CD4-positive, alpha-beta T cell treated with Interferon alpha-2 for 1 hour (primary cell): Measurements from ENCODE around the gene INPP5A.
"Not testable (repeated sequence)": the region's sequence is repeated elsewhere in the genome, so short reads cannot be mapped to it uniquely, and the experiment has no call there.

Source experiments
- DNase-seq, 2 donors: peaks; one replicate each; pipeline ENCODE4 v3.0.0-alpha.2; 2020 to 2022

INPP5A gene

GRCh38 chr10:132792796-132793195, 255.2 kb downstream of the INPP5A start:
- DNase-seq = no peak

DNA sequence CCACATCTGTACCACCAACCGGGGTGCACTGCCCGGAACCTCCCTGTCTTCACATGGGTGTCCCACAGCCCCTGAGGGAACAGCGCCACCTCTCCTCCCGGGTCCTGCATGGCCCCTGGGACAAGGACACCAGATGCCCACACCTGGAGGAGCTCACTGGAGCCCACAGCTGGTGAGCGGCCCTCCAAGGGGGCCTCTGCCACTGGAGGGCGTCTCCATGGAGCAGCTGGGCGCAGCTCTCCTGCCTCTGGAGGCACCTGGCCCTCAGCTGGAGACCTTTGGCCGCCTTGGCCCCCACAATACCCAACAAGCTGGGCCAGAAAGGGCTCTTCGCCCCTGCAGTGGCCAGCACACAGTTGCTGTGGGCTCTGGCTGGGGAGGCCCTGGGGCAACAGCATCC, 255.6 kb downstream of the INPP5A start:
- DNase-seq = no peak

DNA sequence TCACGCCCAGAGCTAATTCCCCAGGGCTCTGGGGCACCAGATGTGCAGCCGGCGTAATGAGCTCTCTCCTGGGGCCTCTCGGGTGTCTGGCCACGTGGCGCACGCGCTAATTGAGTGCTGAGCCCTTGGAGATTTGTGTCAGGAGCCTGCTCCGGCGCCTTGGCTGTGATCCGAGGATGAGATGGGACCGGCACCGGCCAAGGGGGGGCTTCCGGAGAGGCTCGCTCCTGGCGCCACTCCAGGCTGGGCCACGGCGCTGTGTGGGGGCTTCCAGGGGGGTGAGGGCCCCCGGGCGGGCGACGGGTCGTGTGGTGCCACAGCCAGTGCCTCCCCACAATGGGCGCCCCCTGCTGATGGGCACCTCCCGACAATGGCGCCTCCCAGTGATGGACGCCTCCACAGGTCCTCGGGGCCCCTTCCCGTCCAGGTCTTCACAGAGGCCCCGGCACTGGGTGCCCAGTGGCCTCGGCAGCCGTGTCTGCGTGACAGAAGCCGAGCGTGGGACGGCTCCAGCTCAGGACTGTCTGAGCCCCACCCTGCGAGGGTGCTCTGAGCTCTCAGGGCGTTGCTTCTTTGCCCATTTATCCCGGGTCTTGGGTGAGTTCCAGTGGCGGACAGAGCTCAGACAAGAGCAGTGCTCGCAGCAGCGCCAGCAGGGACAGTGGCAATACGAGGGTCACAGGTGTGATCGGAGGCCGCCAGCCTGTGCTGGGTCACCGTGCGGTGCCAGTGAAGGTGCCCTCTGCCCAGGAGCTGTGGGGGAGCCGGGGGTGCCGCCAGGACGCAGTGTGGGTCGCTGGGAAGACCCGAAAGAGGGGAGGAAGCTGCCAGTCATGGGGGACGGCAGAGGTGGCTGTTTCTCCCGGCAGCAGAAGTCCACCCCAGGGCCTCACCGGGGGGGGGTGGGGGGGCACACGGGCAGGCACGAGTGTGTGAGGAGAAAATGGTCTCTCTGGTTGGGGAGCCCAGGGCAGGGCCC, 256.6 kb downstream of the INPP5A start:
- DNase-seq = no peak

DNA sequence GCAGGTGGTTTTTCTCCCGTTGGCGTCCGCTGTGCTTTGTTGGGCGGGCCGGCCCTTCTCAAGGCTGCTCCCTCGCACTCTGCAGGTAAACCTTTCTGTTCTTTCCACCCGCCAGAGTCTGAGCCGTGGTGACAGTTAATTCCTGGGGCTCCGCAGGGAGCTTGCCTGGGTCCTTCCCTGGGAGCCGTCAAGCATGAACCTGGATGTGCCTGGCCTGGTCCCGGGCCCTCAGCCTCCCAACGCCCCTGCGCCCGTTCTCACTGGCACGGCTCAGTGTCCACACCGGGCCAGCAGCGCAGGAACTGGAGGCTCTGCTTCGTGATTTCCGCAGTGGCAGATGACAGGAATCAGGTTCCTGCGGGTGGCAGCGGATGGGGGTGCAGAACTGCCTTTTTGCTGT, 259.3 kb downstream of the INPP5A start:
- DNase-seq = no peak

GRCh38 chr10:132797986-132798385, 260.4 kb downstream of the INPP5A start:
- not testable (repeated sequence) for DNase-seq

GRCh38 chr10:132798403-132798802, 260.8 kb downstream of the INPP5A start:
- DNase-seq = no peak

GRCh38 chr10:132798876-132799275, 261.3 kb downstream of the INPP5A start:
- no peak for DNase-seq

DNA sequence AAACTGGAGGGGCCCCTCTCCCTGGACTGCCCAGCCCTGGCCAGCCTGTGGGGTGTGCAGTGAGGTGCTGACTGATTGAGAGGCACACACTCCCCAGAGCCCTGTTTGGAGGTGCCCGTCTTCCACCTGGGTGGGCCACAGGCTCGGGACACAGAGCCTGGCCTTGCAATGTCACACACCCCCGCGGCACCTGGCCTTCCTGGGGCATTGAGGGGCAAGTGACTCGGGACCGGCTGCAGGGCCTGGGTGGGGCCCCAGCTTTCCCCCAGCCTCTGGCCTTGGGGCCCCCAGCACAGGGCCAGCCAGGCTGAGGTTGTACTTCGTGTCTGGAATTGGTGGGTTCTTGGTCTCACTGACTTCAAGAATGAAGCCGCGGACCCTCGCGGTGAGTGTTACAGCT, 262.3 kb downstream of the INPP5A start:
- DNase-seq = no peak

- DNase-seq = no peak
Observed at GRCh38 chr10:132802048-132802447, 264.5 kb downstream of the INPP5A start.

GRCh38 chr10:132802694-132803320, 265.2 kb downstream of the INPP5A start:
- DNase-seq = no peak

GRCh38 chr10:132803416-132804210, 266.0 kb downstream of the INPP5A start:
- no peak for DNase-seq

- no peak for DNase-seq
Observed at GRCh38 chr10:132804287-132804686, 266.7 kb downstream of the INPP5A start.

- no peak for DNase-seq
Observed at GRCh38 chr10:132804785-132805426, 267.3 kb downstream of the INPP5A start.

DNA sequence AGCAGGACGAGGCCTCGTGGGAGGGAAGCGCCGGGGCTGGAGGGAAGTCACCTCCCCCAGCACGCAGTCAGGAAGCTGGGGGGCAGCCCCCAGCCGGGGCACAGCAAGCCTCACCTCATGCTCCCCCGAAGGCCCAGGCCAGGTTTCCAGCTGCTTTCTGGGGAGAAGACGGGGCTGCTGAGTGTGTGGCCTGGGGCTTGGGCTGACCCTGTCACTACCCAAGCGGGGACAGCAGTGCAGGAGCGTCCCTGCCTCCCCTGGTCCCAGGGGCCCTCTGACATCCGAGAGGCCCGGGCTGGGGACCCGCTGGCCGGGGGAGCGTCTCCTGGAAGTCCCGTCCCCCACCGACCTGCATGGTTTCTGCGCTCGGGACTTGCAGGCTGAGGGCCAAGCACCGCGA, 268.0 kb downstream of the INPP5A start:
- no peak for DNase-seq

DNA sequence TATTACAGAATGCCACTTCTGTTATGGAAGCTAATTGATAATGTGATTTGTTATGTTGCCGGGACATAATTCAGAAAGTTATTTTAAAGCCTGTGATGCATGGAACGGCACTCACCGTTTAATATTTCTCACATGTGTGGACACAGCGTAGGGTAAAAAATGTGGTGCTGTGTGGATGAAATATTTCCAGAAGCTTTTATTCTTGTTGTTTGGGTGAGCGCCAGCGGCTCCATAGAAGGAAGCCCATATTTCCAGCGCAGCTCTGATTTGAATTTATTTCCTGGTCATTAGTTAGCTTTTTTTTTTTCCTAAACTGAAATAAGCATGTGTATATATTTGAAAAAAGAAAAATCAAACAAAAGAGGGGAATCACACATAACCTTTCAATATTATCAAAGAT, 268.5 kb downstream of the INPP5A start:
- DNase-seq = no peak

DNA sequence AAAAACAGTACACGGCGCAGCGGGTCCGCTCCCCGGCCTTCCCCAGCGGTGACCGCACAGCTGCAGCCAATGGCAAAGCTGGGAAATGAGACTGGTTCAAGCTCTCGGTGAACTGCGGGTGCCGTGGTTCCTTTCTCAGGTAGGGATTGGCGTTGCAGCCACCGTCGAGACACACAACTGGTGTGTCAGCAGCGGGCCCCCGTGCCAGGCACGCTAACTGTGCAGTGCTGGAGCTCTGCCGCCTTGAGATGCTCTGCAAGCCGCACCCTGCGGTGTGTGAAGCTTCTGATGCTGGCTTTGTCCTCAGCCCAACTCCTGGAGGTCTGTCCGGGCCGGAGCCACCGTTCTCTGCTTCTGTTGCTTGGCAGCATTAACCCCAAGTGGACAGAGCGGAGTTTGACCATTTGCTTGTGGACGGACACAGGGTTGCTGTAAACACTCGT, 269.0 kb downstream of the INPP5A start:
- DNase-seq = no peak

- no peak for DNase-seq
Observed at GRCh38 chr10:132807621-132808049, 270.0 kb downstream of the INPP5A start.

GRCh38 chr10:132808383-132809231, 271.0 kb downstream of the INPP5A start:
- no peak for DNase-seq

GRCh38 chr10:132809232-132810140, 271.9 kb downstream of the INPP5A start:
- DNase-seq = no peak

DNA sequence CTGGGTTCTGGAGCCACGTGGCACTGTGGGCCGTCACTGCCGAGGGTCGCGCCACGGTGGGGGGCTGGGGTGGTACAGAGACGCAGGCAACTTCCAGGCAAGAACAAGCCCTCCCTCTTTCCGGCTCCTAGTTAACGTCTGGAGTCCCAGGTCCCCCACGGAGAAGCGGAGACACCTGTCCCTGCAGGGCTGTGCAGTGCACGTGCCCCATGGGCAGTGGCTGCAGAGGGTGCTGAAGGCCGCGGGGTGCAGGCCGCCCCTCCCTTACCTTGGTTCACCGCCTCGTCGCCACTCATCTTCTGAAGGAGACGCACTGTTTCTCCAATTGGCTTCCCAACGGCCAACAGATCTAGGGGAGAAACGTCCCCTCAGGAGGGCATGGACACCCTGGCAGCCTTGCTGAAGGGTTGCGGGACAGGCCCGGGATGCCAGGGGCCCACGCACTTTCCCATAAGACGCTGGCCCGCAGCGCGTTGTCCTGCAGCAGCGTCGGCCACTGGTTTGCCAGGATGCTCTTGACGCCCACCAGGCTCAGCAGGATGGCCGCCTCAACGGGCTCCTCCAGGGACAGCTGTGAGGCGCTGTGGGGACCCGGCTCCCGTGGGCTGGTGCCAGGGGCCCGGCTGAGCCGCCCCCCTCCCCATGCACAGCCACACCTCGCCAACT, 272.7 kb downstream of the INPP5A start:
- DNase-seq = no peak
